Measurements from ENCODE around the gene ATP11A.

Gene ATP11A

DNA sequence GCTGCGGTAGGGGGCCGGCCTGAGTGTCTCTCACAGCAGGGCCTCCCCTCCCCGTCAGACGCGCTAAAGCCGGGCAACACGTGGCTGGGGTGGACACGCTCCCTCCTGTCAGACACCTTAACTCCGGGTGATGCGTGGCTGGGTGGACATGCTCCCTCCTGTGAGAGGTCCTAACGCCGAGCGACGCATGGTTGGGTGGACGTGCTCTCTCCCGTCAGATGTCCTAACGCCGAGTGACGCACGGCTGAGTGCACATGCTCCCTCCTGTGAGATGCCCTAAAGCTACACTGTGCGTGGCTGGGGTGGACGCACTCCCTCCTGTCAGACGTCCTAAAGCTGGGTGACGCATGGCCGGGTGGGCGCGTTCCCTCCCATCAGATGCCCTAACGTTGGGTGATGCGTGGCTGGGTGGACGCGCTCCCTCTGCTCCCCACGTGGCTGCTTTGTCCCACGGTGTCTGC is 153.1 kb downstream of the ATP11A start (continued):
- TF ChIP-seq, protein P1, sequence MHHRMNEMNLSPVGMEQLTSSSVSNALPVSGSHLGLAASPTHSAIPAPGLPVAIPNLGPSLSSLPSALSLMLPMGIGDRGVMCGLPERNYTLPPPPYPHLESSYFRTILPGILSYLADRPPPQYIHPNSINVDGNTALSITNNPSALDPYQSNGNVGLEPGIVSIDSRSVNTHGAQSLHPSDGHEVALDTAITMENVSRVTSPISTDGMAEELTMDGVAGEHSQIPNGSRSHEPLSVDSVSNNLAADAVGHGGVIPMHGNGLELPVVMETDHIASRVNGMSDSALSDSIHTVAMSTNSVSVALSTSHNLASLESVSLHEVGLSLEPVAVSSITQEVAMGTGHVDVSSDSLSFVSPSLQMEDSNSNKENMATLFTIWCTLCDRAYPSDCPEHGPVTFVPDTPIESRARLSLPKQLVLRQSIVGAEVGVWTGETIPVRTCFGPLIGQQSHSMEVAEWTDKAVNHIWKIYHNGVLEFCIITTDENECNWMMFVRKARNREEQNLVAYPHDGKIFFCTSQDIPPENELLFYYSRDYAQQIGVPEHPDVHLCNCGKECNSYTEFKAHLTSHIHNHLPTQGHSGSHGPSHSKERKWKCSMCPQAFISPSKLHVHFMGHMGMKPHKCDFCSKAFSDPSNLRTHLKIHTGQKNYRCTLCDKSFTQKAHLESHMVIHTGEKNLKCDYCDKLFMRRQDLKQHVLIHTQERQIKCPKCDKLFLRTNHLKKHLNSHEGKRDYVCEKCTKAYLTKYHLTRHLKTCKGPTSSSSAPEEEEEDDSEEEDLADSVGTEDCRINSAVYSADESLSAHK (tag by site-specific recombination; IDR thresholded peaks at IDR 0.05) = no peak

DNA sequence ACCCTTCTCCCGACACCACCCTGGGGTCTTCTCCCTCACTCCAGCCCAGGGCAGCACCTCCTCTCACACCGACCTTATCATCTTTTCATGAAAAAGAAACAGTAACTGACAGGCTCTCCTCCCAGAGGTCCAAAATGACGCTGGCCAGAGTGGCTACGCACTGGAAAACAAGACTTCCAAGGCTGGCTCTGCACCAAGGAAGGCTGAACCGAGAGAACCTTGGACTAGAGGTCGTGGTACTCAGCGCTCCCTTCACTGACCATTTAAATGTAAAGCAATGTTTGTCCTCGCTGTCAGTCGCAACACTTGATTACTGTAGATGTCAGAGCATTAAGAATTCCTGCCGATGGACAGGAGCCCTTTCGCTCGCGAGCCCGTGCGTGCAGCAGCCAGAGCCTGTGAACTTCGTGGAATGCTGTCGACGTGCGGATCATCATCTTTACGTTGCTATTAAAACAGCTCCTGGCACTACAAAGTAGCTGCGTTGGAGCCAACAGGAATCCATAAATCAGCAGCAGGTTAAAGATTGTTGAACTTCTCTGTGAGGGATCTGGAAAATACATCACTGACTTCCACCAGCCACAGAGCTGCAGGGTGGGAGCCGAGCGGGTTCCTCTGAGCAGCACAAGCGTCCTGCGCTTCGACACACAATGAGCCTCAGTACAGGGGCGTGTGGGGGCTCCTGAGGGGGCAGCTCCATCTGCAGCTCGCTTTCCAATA is 153.7 kb downstream of the ATP11A start:
- ChIA-PET POLR2A (no interaction called here), CTCF (no interaction called here)
- Histone ChIP-seq H3K4me3 (ENCODE audit: low read depth, low read length) (no peak overlapping the region), H3K4me1 (ENCODE audit: control insufficient read depth, insufficient read depth, low read length) (no peaks in the 10 kb centered on the region), H3K36me3 (ENCODE audit: control insufficient read depth in 2 of 2, insufficient read depth in 1 of 2, low read length in 2 of 2) (peaks cover 4 to 22% of the 10 kb centered on the region in 2 experiments; a peak in 2 of 3 replicates), H3K27ac (ENCODE audit: extremely low read depth, low read depth, low read length) (no peak overlapping the region), H3K9me3 (ENCODE audit: control insufficient read depth, insufficient read depth, low read depth, low read length) (no peaks in the 10 kb centered on the region)
- TF ChIP-seq ZNF777 (tag by site-specific recombination; IDR thresholded peaks at IDR 0.05; ENCODE audit: borderline replicate concordance) (no peak), EGR2 (tag by site-specific recombination; IDR thresholded peaks at IDR 0.05; ENCODE audit: low read depth) (no peak), ZNF146 (tag by site-specific recombination; IDR thresholded peaks at IDR 0.05) (no peak), SETDB1 (IDR thresholded peaks at IDR 0.05; ENCODE audit: insufficient read length, low read length) (no peak), ZNF121 (tag by site-specific recombination; IDR thresholded peaks at IDR 0.05) (no peak)
- TF ChIP-seq, protein P2, sequence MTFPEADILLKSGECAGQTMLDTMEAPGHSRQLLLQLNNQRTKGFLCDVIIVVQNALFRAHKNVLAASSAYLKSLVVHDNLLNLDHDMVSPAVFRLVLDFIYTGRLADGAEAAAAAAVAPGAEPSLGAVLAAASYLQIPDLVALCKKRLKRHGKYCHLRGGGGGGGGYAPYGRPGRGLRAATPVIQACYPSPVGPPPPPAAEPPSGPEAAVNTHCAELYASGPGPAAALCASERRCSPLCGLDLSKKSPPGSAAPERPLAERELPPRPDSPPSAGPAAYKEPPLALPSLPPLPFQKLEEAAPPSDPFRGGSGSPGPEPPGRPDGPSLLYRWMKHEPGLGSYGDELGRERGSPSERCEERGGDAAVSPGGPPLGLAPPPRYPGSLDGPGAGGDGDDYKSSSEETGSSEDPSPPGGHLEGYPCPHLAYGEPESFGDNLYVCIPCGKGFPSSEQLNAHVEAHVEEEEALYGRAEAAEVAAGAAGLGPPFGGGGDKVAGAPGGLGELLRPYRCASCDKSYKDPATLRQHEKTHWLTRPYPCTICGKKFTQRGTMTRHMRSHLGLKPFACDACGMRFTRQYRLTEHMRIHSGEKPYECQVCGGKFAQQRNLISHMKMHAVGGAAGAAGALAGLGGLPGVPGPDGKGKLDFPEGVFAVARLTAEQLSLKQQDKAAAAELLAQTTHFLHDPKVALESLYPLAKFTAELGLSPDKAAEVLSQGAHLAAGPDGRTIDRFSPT (tag by site-specific recombination; IDR thresholded peaks at IDR 0.05) = no peak

DNA sequence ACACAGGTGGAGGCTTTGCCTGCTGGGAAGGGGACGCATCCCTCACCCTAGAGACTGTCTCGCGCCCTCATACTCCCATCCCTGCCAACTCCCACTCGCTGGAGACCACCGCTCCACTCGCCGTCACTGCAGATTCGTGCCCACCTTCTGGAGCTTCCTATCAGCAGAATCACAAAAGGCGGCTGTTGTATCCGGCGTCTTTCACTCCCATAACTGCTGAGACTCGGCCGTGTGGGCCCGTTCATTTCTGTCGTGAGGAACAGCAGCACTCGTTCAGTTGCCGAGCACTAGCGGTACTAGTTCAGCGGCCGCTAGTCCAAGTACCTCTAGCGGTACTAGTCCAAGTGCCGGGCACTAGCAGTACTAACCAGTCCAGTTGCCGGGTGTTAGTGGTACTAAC is 154.6 kb downstream of the ATP11A start:
- Histone ChIP-seq H3K4me3 (ENCODE audit: low read depth, low read length) (no peak overlapping the region), H3K27ac (ENCODE audit: extremely low read depth, low read depth, low read length) (no peak overlapping the region), H3K9me3 (ENCODE audit: control insufficient read depth, insufficient read depth, low read depth, low read length) (no peaks in the 10 kb centered on the region), H3K36me3 (ENCODE audit: control insufficient read depth in 2 of 2, insufficient read depth in 1 of 2, low read length in 2 of 2) (peaks cover 4 to 18% of the 10 kb centered on the region in 2 experiments; a peak in 2 of 3 replicates), H3K4me1 (ENCODE audit: control insufficient read depth, insufficient read depth, low read length) (peaks cover 5% of the 10 kb centered on the region; the same call in 1 of the 2 replicates)
- no peak for TF ChIP-seq OSR2 (tag by site-specific recombination; IDR thresholded peaks at IDR 0.05)
- no peak for TF ChIP-seq ZNF621 (tag by site-specific recombination; IDR thresholded peaks at IDR 0.05)
- no peak for TF ChIP-seq KLF1 (tag by site-specific recombination; IDR thresholded peaks at IDR 0.05)
- no peak for TF ChIP-seq ZNF138 (tag by site-specific recombination; IDR thresholded peaks at IDR 0.05; ENCODE audit: borderline replicate concordance)
- no peak for TF ChIP-seq ZNF214 (tag by site-specific recombination; IDR thresholded peaks at IDR 0.05; ENCODE audit: borderline replicate concordance)
- TF ChIP-seq ZNF830 (tag by site-specific recombination; IDR thresholded peaks at IDR 0.05; ENCODE audit: low read depth) = no peak
- POLR2A ChIA-PET = no interaction called here
- CTCF ChIA-PET = no interaction called here

DNA sequence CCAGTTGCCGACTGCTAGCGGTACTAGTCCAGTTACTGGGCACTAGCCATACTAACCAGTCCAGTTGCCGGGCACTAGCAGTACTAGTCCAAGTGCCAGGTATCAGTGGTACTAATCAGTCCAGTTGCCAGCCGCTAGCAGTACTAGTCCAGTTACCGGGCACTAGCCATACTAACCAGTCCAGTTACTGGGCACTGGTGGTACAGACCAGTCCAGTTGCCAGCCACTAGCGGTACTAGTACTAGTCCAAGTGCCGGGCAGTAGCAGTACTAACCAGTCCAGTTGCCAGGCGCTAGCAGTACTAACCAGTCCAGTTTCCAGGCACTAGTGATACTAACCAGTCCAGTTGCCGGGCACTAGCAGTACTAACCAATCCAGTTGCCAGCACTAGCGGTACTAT is 155.0 kb downstream of the ATP11A start:
- Histone ChIP-seq H3K9me3 (ENCODE audit: control insufficient read depth, insufficient read depth, low read depth, low read length) (no peaks in the 10 kb centered on the region), H3K27ac (ENCODE audit: extremely low read depth, low read depth, low read length) (no peak overlapping the region), H3K4me1 (ENCODE audit: control insufficient read depth, insufficient read depth, low read length) (peaks cover 5% of the 10 kb centered on the region; the same call in 1 of the 2 replicates), H3K4me3 (ENCODE audit: low read depth, low read length) (no peak overlapping the region), H3K36me3 (ENCODE audit: control insufficient read depth in 2 of 2, insufficient read depth in 1 of 2, low read length in 2 of 2) (peaks cover 4 to 16% of the 10 kb centered on the region in 2 experiments; a peak in 2 of 3 replicates)
- CTCF ChIA-PET = no interaction called here
- POLR2A ChIA-PET = no interaction called here
- TF ChIP-seq ZNF514 (tag by site-specific recombination; IDR thresholded peaks at IDR 0.05) = no peak
- TF ChIP-seq ZNF777 (tag by site-specific recombination; IDR thresholded peaks at IDR 0.05; ENCODE audit: borderline replicate concordance) = no peak
- TF ChIP-seq, protein P3, sequence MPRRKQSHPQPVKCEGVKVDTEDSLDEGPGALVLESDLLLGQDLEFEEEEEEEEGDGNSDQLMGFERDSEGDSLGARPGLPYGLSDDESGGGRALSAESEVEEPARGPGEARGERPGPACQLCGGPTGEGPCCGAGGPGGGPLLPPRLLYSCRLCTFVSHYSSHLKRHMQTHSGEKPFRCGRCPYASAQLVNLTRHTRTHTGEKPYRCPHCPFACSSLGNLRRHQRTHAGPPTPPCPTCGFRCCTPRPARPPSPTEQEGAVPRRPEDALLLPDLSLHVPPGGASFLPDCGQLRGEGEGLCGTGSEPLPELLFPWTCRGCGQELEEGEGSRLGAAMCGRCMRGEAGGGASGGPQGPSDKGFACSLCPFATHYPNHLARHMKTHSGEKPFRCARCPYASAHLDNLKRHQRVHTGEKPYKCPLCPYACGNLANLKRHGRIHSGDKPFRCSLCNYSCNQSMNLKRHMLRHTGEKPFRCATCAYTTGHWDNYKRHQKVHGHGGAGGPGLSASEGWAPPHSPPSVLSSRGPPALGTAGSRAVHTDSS (tag by site-specific recombination; IDR thresholded peaks at IDR 0.05) = no peak
- TF ChIP-seq ZNF175 (tag by site-specific recombination; IDR thresholded peaks at IDR 0.05) = no peak
- no peak for TF ChIP-seq ZNF544 (tag by site-specific recombination; IDR thresholded peaks at IDR 0.05)
- TF ChIP-seq IKZF3 (tag by site-specific recombination; IDR thresholded peaks at IDR 0.05) = no peak
- TF ChIP-seq ZNF785 (tag by site-specific recombination; IDR thresholded peaks at IDR 0.05) = no peak
- TF ChIP-seq ZNF266 (tag by site-specific recombination; IDR thresholded peaks at IDR 0.05; ENCODE audit: low read depth) = no peak
- TF ChIP-seq, protein P4, sequence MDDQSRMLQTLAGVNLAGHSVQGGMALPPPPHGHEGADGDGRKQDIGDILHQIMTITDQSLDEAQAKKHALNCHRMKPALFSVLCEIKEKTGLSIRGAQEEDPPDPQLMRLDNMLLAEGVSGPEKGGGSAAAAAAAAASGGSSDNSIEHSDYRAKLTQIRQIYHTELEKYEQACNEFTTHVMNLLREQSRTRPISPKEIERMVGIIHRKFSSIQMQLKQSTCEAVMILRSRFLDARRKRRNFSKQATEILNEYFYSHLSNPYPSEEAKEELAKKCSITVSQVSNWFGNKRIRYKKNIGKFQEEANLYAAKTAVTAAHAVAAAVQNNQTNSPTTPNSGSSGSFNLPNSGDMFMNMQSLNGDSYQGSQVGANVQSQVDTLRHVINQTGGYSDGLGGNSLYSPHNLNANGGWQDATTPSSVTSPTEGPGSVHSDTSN (CRISPR knock-in tag; IDR thresholded peaks at IDR 0.05) = no peak
- TF ChIP-seq ZNF341 (tag by site-specific recombination; IDR thresholded peaks at IDR 0.05; ENCODE audit: low read depth) = no peak
- no peak for TF ChIP-seq ZNF558 (tag by site-specific recombination; IDR thresholded peaks at IDR 0.05)
- TF ChIP-seq ZNF621 (tag by site-specific recombination; IDR thresholded peaks at IDR 0.05) = no peak

All from HEK293 (cell line).